IMR-90 (cell line): ENCODE results near the gene C7orf57. TPM values are rescaled to one million over a fixed set of nuclear protein-coding genes. Genes with fewer than 3 reads are reported as not detected.

Experiments
- ATAC-seq: fragments of 200-7000 bp; cut with Tn5 transposase; 2 replicates; pipeline ENCODE4 v1.9.1; 2020; ENCODE audit warnings: low read depth, mild to moderate bottlenecking, moderate library complexity
- BruUV-seq: library from RNA; stranded (reverse); fragments of 400-500 nt; replicated peaks from 2 replicates; lab custom pipeline; 2021; lab: Mats Ljungman, UMichigan
- CTCF ChIA-PET: fragments of 300-600 bp; formaldehyde crosslinking; extraction: SDS; loops from one replicate; lab custom pipeline; 2021; ENCODE audit warnings: antibody characterized with exemption; lab: Yijun Ruan, JAX
- POLR2A ChIA-PET: fragments of 300-600 bp; sonication (Branson Sonifier 250); formaldehyde crosslinking; loops from one replicate; lab custom pipeline; 2022; ENCODE audit warnings: antibody characterized with exemption; ENCODE audit not compliant: unreplicated experiment; lab: Charles Lee
- DNase-seq: peaks from one replicate; pipeline ENCODE4 v3.0.0; 2013
- H2AFZ ChIP-seq: replicated peaks from 2 replicates; pipeline ENCODE3; 2013; ENCODE audit warnings: low read length, mild to moderate bottlenecking; ENCODE audit not compliant: poor library complexity
- H2AK5ac ChIP-seq: 2 replicates; pipeline ENCODE4 v1.6.1; 2013; ENCODE audit warnings: low read depth, low read length, inconsistent platforms
- H2AK9ac ChIP-seq: replicated peaks from 2 replicates; pipeline ENCODE3; 2013; ENCODE audit warnings: mild to moderate bottlenecking, low read depth, low read length, moderate library complexity; ENCODE audit not compliant: poor library complexity
- H2BK120ac ChIP-seq: 2 replicates; pipeline ENCODE4 v1.6.1; 2013; ENCODE audit warnings: low read depth, low read length, inconsistent platforms
- H2BK15ac ChIP-seq: 3 replicates; pipeline ENCODE4 v1.6.1; 2013; ENCODE audit warnings: low read depth, low read length, inconsistent platforms
- H2BK20ac ChIP-seq: 2 replicates; pipeline ENCODE4 v1.6.1; 2013; ENCODE audit warnings: low read depth, mild to moderate bottlenecking, inconsistent platforms, low read length, moderate library complexity
- H2BK5ac ChIP-seq: 2 replicates; pipeline ENCODE4 v1.6.1; 2013; ENCODE audit warnings: mild to moderate bottlenecking, low read depth, low read length, inconsistent platforms; ENCODE audit not compliant: poor library complexity, severe bottlenecking
- H3K14ac ChIP-seq: replicated peaks from 2 replicates; pipeline ENCODE4 v1.6.1; 2013; ENCODE audit warnings: low read depth, low read length, inconsistent platforms
- H3K18ac ChIP-seq: 2 replicates; pipeline ENCODE4 v1.6.1; 2013; ENCODE audit warnings: low read depth, low read length, control low read depth
- H3K23ac ChIP-seq: 2 replicates; pipeline ENCODE4 v1.6.1; 2013; ENCODE audit warnings: low read depth, low read length, inconsistent platforms
- H3K27ac ChIP-seq: 2 replicates; pipeline ENCODE4 v1.5.1; 2013; ENCODE audit warnings: mild to moderate bottlenecking, control low read depth, low read length; ENCODE audit not compliant: insufficient read depth
- H3K27me3 ChIP-seq: 2 replicates; pipeline ENCODE4 v1.6.1; 2013; ENCODE audit warnings: low read length; ENCODE audit not compliant: control insufficient read depth, insufficient read depth
- H3K36me3 ChIP-seq: 2 replicates; pipeline ENCODE4 v1.6.1; 2013; ENCODE audit warnings: low read length, mixed read lengths; ENCODE audit not compliant: control insufficient read depth, insufficient read depth
- H3K4ac ChIP-seq: 2 replicates; pipeline ENCODE4 v1.6.1; 2013; ENCODE audit warnings: low read depth, low read length, inconsistent platforms
- H3K4me1 ChIP-seq: 2 replicates; pipeline ENCODE4 v1.6.1; 2013; ENCODE audit warnings: low read length, mixed read lengths; ENCODE audit not compliant: control insufficient read depth, insufficient read depth
- H3K4me2 ChIP-seq: 2 replicates; pipeline ENCODE4 v1.6.1; 2013; ENCODE audit warnings: low read depth, mild to moderate bottlenecking, control low read depth, low read length, moderate library complexity
- H3K4me3 ChIP-seq: 2 replicates; pipeline ENCODE4 v1.5.1; 2013; ENCODE audit warnings: low read depth, mild to moderate bottlenecking, control low read depth, low read length, moderate library complexity; ENCODE audit not compliant: insufficient read depth
- H3K56ac ChIP-seq: 2 replicates; pipeline ENCODE4 v1.6.1; 2013; ENCODE audit warnings: low read length, inconsistent platforms; ENCODE audit not compliant: insufficient read depth; ENCODE audit errors: extremely low read depth
- H3K79me1 ChIP-seq, 2 experiments: 2 replicates each; pipeline ENCODE4 v1.6.1; 2013; ENCODE audit warnings: low read length in 2 of 2, inconsistent platforms in 1 of 2, low read depth in 1 of 2
- H3K9ac ChIP-seq: 2 replicates; pipeline ENCODE4 v1.6.1; 2013; ENCODE audit warnings: low read depth, low read length, control low read depth
- H3K9me1 ChIP-seq: 2 replicates; pipeline ENCODE4 v1.6.1; 2013; ENCODE audit warnings: low read length, inconsistent platforms; ENCODE audit not compliant: insufficient read depth
- H3K9me3 ChIP-seq: 2 replicates; pipeline ENCODE4 v1.6.1; 2013; ENCODE audit warnings: low read length; ENCODE audit not compliant: control insufficient read depth, insufficient read depth
- H4K20me1 ChIP-seq: 2 replicates; pipeline ENCODE4 v1.6.1; 2013; ENCODE audit warnings: low read length, inconsistent platforms; ENCODE audit not compliant: insufficient read depth
- H4K5ac ChIP-seq: 2 replicates; pipeline ENCODE4 v1.6.1; 2013; ENCODE audit warnings: mild to moderate bottlenecking, low read depth, low read length, control low read depth
- H4K8ac ChIP-seq, 2 experiments: 2 replicates each; pipeline ENCODE4 v1.6.1; 2013; ENCODE audit warnings: low read depth in 2 of 2, low read length in 2 of 2, control low read depth in 1 of 2, inconsistent platforms in 1 of 2
- H4K91ac ChIP-seq: 2 replicates; pipeline ENCODE4 v1.6.1; 2013; ENCODE audit warnings: low read depth, low read length, inconsistent platforms; ENCODE audit not compliant: insufficient read depth
- BHLHE40 ChIP-seq: fragments of 150-350 bp; IDR thresholded peaks from 2 replicates; pipeline ENCODE4 v1.6.1; 2016; ENCODE audit warnings: mild to moderate bottlenecking, low read depth, low read length
- CHD1 ChIP-seq: IDR thresholded peaks from 2 replicates; pipeline ENCODE4 v1.6.1; 2012; ENCODE audit warnings: low read depth, low read length, improper control_type of control experiment
- MAZ ChIP-seq: IDR thresholded peaks from 2 replicates; pipeline ENCODE4 v1.6.1; 2012; ENCODE audit warnings: low read depth, mild to moderate bottlenecking, low read length, improper control_type of control experiment, moderate library complexity, borderline replicate concordance
- NFE2L2 ChIP-seq: fragments of 150-350 bp; IDR thresholded peaks from 2 replicates; pipeline ENCODE4 v1.6.1; 2016; ENCODE audit warnings: low read depth, mild to moderate bottlenecking, low read length
- RCOR1 ChIP-seq: IDR thresholded peaks from 2 replicates; pipeline ENCODE4 v1.6.1; 2012; ENCODE audit warnings: mild to moderate bottlenecking, low read length, improper control_type of control experiment; ENCODE audit not compliant: insufficient replicate concordance
- WGBS, 2 experiments: methylation state at CpG; one replicate each; pipeline versions ENCODE4 v1.1.5 to v1.1.7; 2013; ENCODE audit warnings: missing lambda C conversion rate in 2 of 2; ENCODE audit not compliant: insufficient read length in 1 of 2; ENCODE audit errors: extremely low coverage in 2 of 2; 5-methylcytosine and 5-hydroxymethylcytosine counted together
- dilution Hi-C: fragments of 300-500 bp; cut with HindIII; formaldehyde crosslinking; loops from one replicate; pipeline ENCODE4 v1.14.3; 2018; ENCODE audit warnings: low sequenced_read_pairs; ENCODE audit not compliant: unreplicated experiment
- in situ Hi-C: fragments of 300-500 bp; cut with MboI; formaldehyde crosslinking; loops from 3 replicates; pipeline ENCODE4 v1.14.3; 2019; ENCODE audit warnings: low sequenced_read_pairs, inconsistent platforms, mixed read lengths
- intact Hi-C: fragments of 100-400 bp; cut with micrococcal nuclease; formaldehyde crosslinking; loops from 2 replicates; pipeline ENCODE4 v1.10.0; 2022
- polyA plus RNA-seq, 3 experiments: library from polyadenylated mRNA; depleted of rRNA; stranded (reverse); fragments of >200 nt; gene quantifications; 2 replicates each; pipeline ENCODE4 v1.2.3, GENCODE V29; 2012; ENCODE audit warnings: low replicate concordance in 1 of 3
- total RNA-seq: library from RNA; depleted of rRNA; stranded (reverse); fragments of >200 nt; gene quantifications from 2 replicates; pipeline ENCODE4 v1.2.3, GENCODE V29; 2012

Gene C7orf57
- total and polyA plus RNA-seq, 2 of the 4 experiments (the other 2 are of a cell fraction) = not detected

DNA sequence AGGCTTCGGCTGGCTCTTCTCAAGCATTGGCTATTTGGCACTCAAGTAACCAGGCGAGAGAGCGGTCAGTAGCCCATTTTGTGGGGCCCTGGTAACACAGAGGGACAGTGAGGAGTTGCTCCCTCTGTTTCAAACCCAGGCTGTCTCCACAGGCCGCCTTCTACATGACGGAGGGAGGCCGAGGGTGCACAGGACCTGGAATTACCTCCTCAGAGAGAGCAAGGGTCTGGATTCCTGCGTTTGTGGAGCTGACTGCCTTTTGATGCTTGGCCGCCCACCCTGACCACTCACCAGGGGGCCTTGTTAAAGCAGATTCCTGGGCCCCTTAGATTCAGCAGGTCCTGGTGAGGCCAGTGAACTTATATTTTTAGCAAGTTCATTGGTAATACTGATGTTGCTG lies 66.0 kb downstream of the C7orf57 start:
- H3K23ac ChIP-seq = no peak overlapping the region
- no peak overlapping the region for H3K4me2 ChIP-seq
- in situ Hi-C loops = loop anchor here (25.0 kb wide), 1 partner anchor 839 kb away; no protein-coding TSS in a partner anchor
- ChIA-PET POLR2A (no interaction called here), CTCF (interaction anchor here (1.4 kb wide), 1 partner anchor 9 kb away, joined by 5 read pairs; no protein-coding TSS in a partner anchor)
- no peak overlapping the region for H3K27ac ChIP-seq
- H2BK120ac ChIP-seq = no peak overlapping the region
- H2AK9ac ChIP-seq = no peak overlapping the region
- DNase-seq (no peak), ATAC-seq (no peak)
- no peaks in the 10 kb centered on the region for H4K20me1 ChIP-seq
- no peak overlapping the region for H2AK5ac ChIP-seq
- no CpG with 5 or more reads among the region's 8 CpGs for whole genome bisulfite sequencing, 2 experiments
- no peak overlapping the region for H4K91ac ChIP-seq
- peaks cover 4% of the 10 kb centered on the region for H3K9me1 ChIP-seq
- no peak overlapping the region for H2BK15ac ChIP-seq
- dilution Hi-C loops = loop anchor here (25.0 kb wide), 1 partner anchor 114 kb away; the partner anchor contains the start of gene HUS1
- no peak overlapping the region for H3K4ac ChIP-seq
- no peak overlapping the region for H4K8ac ChIP-seq
- no peak overlapping the region for H2AFZ ChIP-seq
- no peak overlapping the region for H4K5ac ChIP-seq
- peaks cover 30 to 38% of the 10 kb centered on the region in 2 experiments for H3K79me1 ChIP-seq
- H3K4me1 ChIP-seq = peaks cover 7% of the 10 kb centered on the region
- H2BK5ac ChIP-seq = no peak overlapping the region
- H2BK20ac ChIP-seq = no peak overlapping the region
- no TSS peak for BruUV-seq
- H3K9me3 ChIP-seq = no peaks in the 10 kb centered on the region
- no peak overlapping the region for H3K56ac ChIP-seq
- no peak overlapping the region for H3K14ac ChIP-seq
- no peak for TF ChIP-seq NFE2L2
- no peak for TF ChIP-seq CHD1
- no peak for TF ChIP-seq BHLHE40
- no peak for TF ChIP-seq RCOR1
- TF ChIP-seq MAZ = no peak
- no peak overlapping the region for H3K18ac ChIP-seq
- intact Hi-C loops = no loop called here
- H3K36me3 ChIP-seq = peaks cover 36% of the 10 kb centered on the region
- H3K27me3 ChIP-seq = no peaks in the 10 kb centered on the region
- H3K9ac ChIP-seq = no peak overlapping the region
- no peak overlapping the region for H3K4me3 ChIP-seq
